ENCODE results near the gene PDZD4.

- TF ChIP-seq EZH2 (IDR thresholded peaks at IDR 0.05; ENCODE audit: insufficient read depth, low read length) (no peak), CTCF (IDR thresholded peaks at IDR 0.05; ENCODE audit: insufficient read depth, low read depth, low read length) (no peak)
These were observed 62.7 kb downstream of the PDZD4 start for GRCh38 chrX:153767674-153768055.
